ENCODE results near the gene SURF1.
A peak's percentile ranks its signal among the peaks of the same experiment; 100 is the strongest.
"Not testable (repeated sequence)": the region's sequence is repeated elsewhere in the genome, so short reads cannot be mapped to it uniquely, and the experiment has no call there.

The SURF1 gene

DNA sequence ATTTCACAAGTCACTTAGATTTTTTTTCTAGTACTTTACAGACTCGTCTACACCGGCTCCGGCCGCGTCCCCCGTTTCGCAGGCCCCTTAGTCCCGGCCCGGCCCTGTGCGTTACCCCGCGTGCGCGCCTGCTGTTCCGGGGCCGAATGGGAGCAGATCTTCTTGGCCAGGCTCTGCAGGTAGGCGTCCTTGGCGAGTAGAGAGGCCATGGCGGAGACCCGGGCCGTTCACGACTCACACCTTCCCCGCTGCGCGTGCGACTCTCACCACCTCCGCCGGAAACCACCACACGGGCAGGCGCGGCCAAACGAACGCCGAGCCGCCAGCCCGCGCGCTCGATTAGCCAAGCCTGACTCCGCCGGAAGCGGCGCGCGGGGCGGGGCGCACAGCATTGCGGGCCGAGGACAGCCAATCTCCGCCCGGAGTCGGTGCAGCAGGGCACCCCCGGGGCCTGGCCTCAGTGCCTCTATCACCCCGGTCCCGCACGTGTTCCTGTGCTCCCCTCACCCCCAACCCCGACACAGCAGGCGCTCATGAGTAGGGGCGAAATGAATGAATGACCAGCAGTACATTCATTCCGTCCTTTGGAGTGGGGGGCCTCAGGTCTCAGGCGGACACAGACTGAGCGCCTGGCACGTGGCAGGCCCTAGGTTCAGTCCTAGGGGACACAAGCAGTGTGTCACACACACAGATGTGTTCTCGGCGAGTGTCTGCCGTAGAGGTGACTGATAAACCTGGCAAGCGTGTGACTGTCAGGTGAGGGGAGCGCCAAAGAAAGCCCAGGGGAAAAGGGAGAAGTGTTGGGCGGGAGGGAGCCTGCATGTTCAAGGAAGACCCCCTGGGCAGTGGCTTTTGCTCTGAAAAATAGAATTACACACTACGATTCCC, 20.1 kb downstream of the SURF1 start, which contains the start of gene SURF6:
Gene SURF6 (minus strand): TSS at position 265 of the 888 bp plus-strand sequence. CDS start 56 bp downstream, at position 209.
- DNase-seq (ENCODE audit: extremely low read depth, insufficient read length) = peak; percentile 98
- peaks cover 45% of the 10 kb centered on the region for H3K36me3 ChIP-seq (ENCODE audit: control insufficient read depth, insufficient read depth, low read length)

DNA sequence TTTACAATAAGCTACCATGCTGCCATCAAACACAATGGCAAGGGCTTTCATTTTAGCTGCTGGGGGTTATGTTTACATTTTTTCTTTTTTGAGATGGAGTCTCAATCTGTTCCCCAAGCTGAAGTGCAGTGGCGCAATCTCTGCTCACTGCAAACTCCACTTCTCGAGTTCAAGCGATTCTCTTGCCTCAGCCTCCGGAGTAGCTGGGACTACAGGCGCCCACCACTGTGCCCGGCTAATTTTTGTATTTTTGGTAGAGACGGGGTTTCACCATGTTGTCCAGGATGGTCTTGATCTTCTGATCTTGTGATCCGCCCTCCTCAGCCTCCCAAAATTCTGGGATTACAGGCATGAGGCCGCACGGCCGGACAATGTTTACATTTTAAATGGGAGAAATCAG, 21.4 kb downstream of the SURF1 start:
- not testable (repeated sequence) for H3K27me3 ChIP-seq (replicated peaks; ENCODE audit: control insufficient read depth, insufficient read depth, low read length); DNase-seq (ENCODE audit: extremely low read depth, insufficient read length)
- H3K4me3 ChIP-seq (replicated peaks; ENCODE audit: low read depth, low read length) = peak overlapping the region; percentile 86
- peaks cover 36% of the 10 kb centered on the region for H3K36me3 ChIP-seq (ENCODE audit: control insufficient read depth, insufficient read depth, low read length)

More for the DNA sequence above, 20.1 kb downstream of the SURF1 start, which contains the start of gene SURF6:
- TF ChIP-seq, protein P1, sequence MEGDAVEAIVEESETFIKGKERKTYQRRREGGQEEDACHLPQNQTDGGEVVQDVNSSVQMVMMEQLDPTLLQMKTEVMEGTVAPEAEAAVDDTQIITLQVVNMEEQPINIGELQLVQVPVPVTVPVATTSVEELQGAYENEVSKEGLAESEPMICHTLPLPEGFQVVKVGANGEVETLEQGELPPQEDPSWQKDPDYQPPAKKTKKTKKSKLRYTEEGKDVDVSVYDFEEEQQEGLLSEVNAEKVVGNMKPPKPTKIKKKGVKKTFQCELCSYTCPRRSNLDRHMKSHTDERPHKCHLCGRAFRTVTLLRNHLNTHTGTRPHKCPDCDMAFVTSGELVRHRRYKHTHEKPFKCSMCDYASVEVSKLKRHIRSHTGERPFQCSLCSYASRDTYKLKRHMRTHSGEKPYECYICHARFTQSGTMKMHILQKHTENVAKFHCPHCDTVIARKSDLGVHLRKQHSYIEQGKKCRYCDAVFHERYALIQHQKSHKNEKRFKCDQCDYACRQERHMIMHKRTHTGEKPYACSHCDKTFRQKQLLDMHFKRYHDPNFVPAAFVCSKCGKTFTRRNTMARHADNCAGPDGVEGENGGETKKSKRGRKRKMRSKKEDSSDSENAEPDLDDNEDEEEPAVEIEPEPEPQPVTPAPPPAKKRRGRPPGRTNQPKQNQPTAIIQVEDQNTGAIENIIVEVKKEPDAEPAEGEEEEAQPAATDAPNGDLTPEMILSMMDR (IDR thresholded peaks at IDR 0.05; ENCODE audit: insufficient read depth, low read length, poor library complexity, severe bottlenecking) = no peak
- H3K4me3 ChIP-seq (replicated peaks; ENCODE audit: low read depth, low read length) = peak within 1 kb of the TSS; percentile 86
- H3K27me3 ChIP-seq (replicated peaks; ENCODE audit: control insufficient read depth, insufficient read depth, low read length) = no peaks in the 10 kb centered on the region

DNA sequence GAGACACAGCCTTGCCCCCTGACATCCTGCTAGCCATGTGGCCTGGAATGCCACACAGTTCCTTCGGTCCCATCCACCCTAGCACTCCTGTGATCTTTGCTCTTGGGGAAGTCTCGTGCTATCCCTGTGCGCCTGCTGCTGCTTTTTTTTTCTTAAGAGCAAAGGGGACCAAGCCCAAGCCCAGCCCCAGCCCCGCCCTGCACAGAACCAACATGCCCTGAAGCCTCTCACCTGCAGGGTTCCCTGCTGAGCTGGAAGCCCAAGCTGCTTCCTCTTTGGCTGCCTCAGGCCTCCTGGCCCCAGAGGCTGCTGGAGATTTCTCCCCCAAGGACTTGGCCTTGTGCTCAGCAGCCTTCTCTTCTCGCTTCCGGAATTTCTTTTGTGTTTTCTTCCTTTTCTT, 22.1 kb downstream of the SURF1 start:
- no peak for DNase-seq (ENCODE audit: extremely low read depth, insufficient read length)
- TF ChIP-seq, protein P1 (IDR thresholded peaks at IDR 0.05; ENCODE audit: insufficient read depth, low read length, poor library complexity, severe bottlenecking) = no peak
- H3K4me3 ChIP-seq (replicated peaks; ENCODE audit: low read depth, low read length) = no peak overlapping the region
- H3K36me3 ChIP-seq (ENCODE audit: control insufficient read depth, insufficient read depth, low read length) = peaks cover 30% of the 10 kb centered on the region
- H3K27me3 ChIP-seq (replicated peaks; ENCODE audit: control insufficient read depth, insufficient read depth, low read length) = no peaks in the 10 kb centered on the region

DNA sequence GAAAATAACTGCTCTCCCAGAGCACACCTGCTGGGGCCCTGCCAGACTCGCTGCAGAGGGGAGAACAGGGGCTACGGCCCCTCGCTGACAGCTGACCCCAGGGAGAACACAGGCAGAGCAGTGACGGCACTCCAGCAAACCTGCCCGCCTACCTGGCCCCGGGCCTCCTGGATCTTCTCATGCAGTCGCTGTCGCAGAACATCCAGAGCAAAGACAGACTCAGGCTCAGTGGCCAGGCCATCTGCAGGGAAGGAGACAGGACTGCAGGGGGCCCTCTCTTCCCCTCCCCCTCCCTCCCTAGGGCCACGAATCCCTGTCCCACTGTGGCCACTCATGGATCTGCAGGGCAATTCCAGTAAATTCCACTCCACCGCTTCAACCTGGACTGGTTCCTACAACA, 22.7 kb downstream of the SURF1 start:
- H3K4me3 ChIP-seq (replicated peaks; ENCODE audit: low read depth, low read length) = no peak overlapping the region
- H3K27me3 ChIP-seq (replicated peaks; ENCODE audit: control insufficient read depth, insufficient read depth, low read length) = no peaks in the 10 kb centered on the region
- no peak for DNase-seq (ENCODE audit: extremely low read depth, insufficient read length)
- TF ChIP-seq, protein P1 (IDR thresholded peaks at IDR 0.05; ENCODE audit: insufficient read depth, low read length, poor library complexity, severe bottlenecking) = no peak
- peaks cover 28% of the 10 kb centered on the region for H3K36me3 ChIP-seq (ENCODE audit: control insufficient read depth, insufficient read depth, low read length)

DNA sequence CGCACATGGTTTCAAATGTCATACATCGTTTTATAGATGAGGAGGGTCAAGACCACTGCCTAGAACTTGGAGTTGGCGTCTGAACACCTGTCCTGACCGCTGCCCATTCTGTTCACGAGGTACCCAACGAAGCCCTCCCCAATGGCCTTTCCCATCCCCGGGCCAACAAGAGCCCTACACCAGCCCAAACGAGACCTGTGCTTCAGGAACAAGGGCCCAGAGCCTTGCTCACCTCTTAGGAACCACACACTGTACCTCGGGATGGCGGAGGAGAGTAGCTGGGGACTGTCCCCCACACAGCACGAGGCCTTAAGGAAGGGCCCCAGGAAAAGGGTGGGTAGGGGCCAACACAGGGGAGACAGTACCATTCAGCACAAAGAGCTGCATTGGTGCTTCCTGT, 23.3 kb downstream of the SURF1 start:
- H3K36me3 ChIP-seq (ENCODE audit: control insufficient read depth, insufficient read depth, low read length) = peaks cover 28% of the 10 kb centered on the region
- H3K4me3 ChIP-seq (replicated peaks; ENCODE audit: low read depth, low read length) = no peak overlapping the region
- TF ChIP-seq, protein P1 (IDR thresholded peaks at IDR 0.05; ENCODE audit: insufficient read depth, low read length, poor library complexity, severe bottlenecking) = no peak
- H3K27me3 ChIP-seq (replicated peaks; ENCODE audit: control insufficient read depth, insufficient read depth, low read length) = no peaks in the 10 kb centered on the region
- no peak for DNase-seq (ENCODE audit: extremely low read depth, insufficient read length)

DNA sequence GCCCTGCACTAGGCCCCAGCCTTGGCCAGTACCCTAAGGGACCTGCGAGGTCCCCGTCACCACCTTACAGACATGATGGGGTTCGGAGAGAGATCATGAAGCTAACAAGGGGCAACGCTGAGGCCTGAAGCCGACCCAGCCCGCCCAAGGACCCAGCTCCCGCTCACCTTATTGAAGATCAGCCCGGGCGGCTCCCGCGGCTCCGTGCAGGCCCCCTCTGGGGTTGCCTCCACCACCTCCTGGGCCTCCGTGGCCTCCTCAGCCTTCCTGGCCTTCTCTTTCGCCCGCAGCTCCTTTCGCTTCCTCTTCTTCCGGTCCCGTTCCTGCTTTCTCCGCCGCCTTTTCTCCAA, 23.9 kb downstream of the SURF1 start:
- TF ChIP-seq, protein P1 (IDR thresholded peaks at IDR 0.05; ENCODE audit: insufficient read depth, low read length, poor library complexity, severe bottlenecking) = no peak
- Histone ChIP-seq H3K27me3 (replicated peaks; ENCODE audit: control insufficient read depth, insufficient read depth, low read length) (no peaks in the 10 kb centered on the region), H3K36me3 (ENCODE audit: control insufficient read depth, insufficient read depth, low read length) (peaks cover 28% of the 10 kb centered on the region), H3K4me3 (replicated peaks; ENCODE audit: low read depth, low read length) (no peak overlapping the region)
- no peak for DNase-seq (ENCODE audit: extremely low read depth, insufficient read length)

All from GM06990 (cell line).